Neural progenitor cell (in vitro differentiated cells): ENCODE measurements around the gene PRICKLE1. TPM values are rescaled to one million over a fixed set of nuclear protein-coding genes. Genes with fewer than 3 reads are reported as not detected.

Experiments used
- DNase-seq: peaks from one replicate; pipeline ENCODE4 v3.0.0-alpha.2; 2016; ENCODE audit warnings: low spot score
- H2AFZ ChIP-seq: fragments of 200-600 bp; sonication (generic); replicated peaks from 2 replicates; pipeline ENCODE4 v1.6.1; 2016; ENCODE audit warnings: antibody characterized with exemption
- H3F3A ChIP-seq: fragments of 200-600 bp; sonication (generic); 2 replicates; pipeline ENCODE4 v1.6.1; 2016; ENCODE audit warnings: antibody characterized with exemption, low read depth
- H3K27ac ChIP-seq: fragments of 200-600 bp; sonication (generic); 2 replicates; pipeline ENCODE4 v1.5.1; 2016; ENCODE audit warnings: mild to moderate bottlenecking
- H3K27me3 ChIP-seq: fragments of 200-600 bp; sonication (generic); 2 replicates; pipeline ENCODE4 v1.6.1; 2016; ENCODE audit warnings: mild to moderate bottlenecking, moderate library complexity
- H3K36me3 ChIP-seq: fragments of 200-600 bp; sonication (generic); 2 replicates; pipeline ENCODE4 v1.5.1; 2016
- H3K4me1 ChIP-seq: fragments of 200-600 bp; sonication (generic); 2 replicates; pipeline ENCODE4 v1.6.1; 2016; ENCODE audit warnings: mixed run types
- H3K4me2 ChIP-seq: fragments of 200-600 bp; sonication (generic); 2 replicates; pipeline ENCODE4 v1.6.1; 2016
- H3K4me3 ChIP-seq: fragments of 200-600 bp; sonication (generic); 2 replicates; pipeline ENCODE4 v1.5.1; 2016
- H3K79me2 ChIP-seq: fragments of 200-600 bp; sonication (generic); 2 replicates; pipeline ENCODE4 v1.6.1; 2016; ENCODE audit warnings: low read depth
- H3K9ac ChIP-seq: fragments of 200-600 bp; sonication (generic); 2 replicates; pipeline ENCODE4 v1.6.1; 2016
- H3K9me3 ChIP-seq: fragments of 200-600 bp; sonication (generic); 2 replicates; pipeline ENCODE4 v1.5.1; 2016; ENCODE audit warnings: low read depth
- H4K20me1 ChIP-seq: fragments of 200-600 bp; sonication (generic); 2 replicates; pipeline ENCODE4 v1.6.1; 2016; ENCODE audit warnings: low read depth
- H3K27ac Mint-ChIP-seq: 3 replicates; pipeline ENCODE4 v1.8.0; 2021; ENCODE audit warnings: mixed read lengths
- H3K27me3 Mint-ChIP-seq: 2 replicates; pipeline ENCODE4 v1.8.0; 2022; ENCODE audit warnings: low read depth, mild to moderate bottlenecking, inconsistent platforms, moderate library complexity, mixed read lengths; ENCODE audit not compliant: insufficient read depth
- H3K36me3 Mint-ChIP-seq: 3 replicates; pipeline ENCODE4 v1.8.0; 2021; ENCODE audit warnings: mixed read lengths
- H3K4me1 Mint-ChIP-seq: 3 replicates; pipeline ENCODE4 v1.8.0; 2021; ENCODE audit warnings: mixed read lengths
- H3K4me3 Mint-ChIP-seq: 3 replicates; pipeline ENCODE4 v1.8.0; 2021; ENCODE audit warnings: mild to moderate bottlenecking, moderate library complexity, mixed read lengths
- H3K9me3 Mint-ChIP-seq: 3 replicates; pipeline ENCODE4 v1.8.0; 2020; ENCODE audit warnings: mixed read lengths
- CTCF ChIP-seq: fragments of 200-600 bp; sonication (generic); IDR thresholded peaks from 2 replicates; pipeline ENCODE4 v1.5.1; 2017; ENCODE audit warnings: antibody characterized with exemption, mild to moderate bottlenecking
- EZH2 ChIP-seq: fragments of 200-600 bp; sonication (generic); IDR thresholded peaks from 2 replicates; pipeline ENCODE4 v1.6.1; 2017; ENCODE audit warnings: antibody characterized with exemption, mild to moderate bottlenecking, moderate library complexity
- EZH2phosphoT487 ChIP-seq: fragments of 200-600 bp; sonication (generic); IDR thresholded peaks from 2 replicates; pipeline ENCODE4 v1.6.1; 2017; ENCODE audit warnings: antibody characterized with exemption
- total RNA-seq: library from RNA; depleted of rRNA; stranded (reverse); fragments of >200 nt; gene quantifications from 2 replicates; pipeline ENCODE4 v1.2.3, GENCODE V29; 2015; ENCODE audit warnings: low replicate concordance

Gene PRICKLE1
- total RNA-seq, 1 donor from 2014 or later, result 4.0 TPM

DNA sequence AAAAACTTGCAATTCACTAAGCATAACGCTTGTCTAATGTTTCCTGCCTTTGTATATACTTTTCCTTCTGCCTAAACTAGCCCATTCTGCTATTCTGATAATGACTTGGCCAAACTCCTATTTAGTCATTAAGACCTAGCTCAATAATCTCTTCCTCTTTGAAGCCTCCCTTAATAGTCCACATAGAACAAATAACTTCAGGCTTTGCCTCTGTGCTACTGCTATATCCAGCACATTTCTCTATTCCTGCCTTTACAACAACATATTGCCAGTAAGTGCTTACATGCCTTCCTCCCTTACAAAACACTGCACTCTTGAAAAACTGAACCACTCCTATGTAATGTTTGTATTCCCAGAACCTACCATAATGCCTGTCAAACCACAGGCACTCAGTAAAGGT lies 13.8 kb downstream of the PRICKLE1 start:
- Mint-ChIP-seq H3K27ac (no peak overlapping the region), H3K27me3 (peaks cover 3% of the 10 kb centered on the region), H3K36me3 (no peaks in the 10 kb centered on the region), H3K9me3 (no peaks in the 10 kb centered on the region), H3K4me1 (no peaks in the 10 kb centered on the region), H3K4me3 (no peak overlapping the region)
- Histone ChIP-seq H3K27ac (no peak overlapping the region), H3K27me3 (no peaks in the 10 kb centered on the region), H3F3A (no peaks in the 10 kb centered on the region), H3K36me3 (no peaks in the 10 kb centered on the region), H3K9ac (no peak overlapping the region), H4K20me1 (no peaks in the 10 kb centered on the region), H3K79me2 (no peaks in the 10 kb centered on the region), H3K4me1 (no peaks in the 10 kb centered on the region), H2AFZ (no peak overlapping the region), H3K9me3 (no peaks in the 10 kb centered on the region), H3K4me3 (no peak overlapping the region), H3K4me2 (no peak overlapping the region)
- DNase-seq, result no peak
- no peak for TF ChIP-seq EZH2
- TF ChIP-seq EZH2phosphoT487, result no peak
- no peak for TF ChIP-seq CTCF

DNA sequence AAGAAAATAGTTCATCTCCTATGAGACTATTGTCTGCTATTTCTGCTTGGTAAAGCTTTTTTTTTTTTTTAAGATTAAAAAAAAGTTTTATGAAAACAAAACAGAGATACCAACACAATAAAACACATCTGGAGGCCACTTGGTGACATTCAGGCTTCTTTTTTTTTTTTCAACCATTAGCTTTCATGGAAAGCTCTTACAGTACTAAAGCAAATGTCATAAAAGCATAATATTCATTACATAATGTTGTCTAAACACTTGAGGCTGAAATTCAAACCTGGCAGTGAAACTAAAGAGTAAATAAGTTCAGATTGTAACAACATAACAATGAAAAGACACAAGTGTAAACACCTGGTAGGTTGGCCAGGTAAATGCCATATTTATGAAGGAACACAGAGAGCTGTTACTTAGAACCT lies 14.7 kb downstream of the PRICKLE1 start:
- Histone ChIP-seq H3K27ac (no peak overlapping the region), H3K4me3 (no peak overlapping the region), H3K9ac (no peak overlapping the region), H3K27me3 (no peaks in the 10 kb centered on the region), H3K4me2 (no peak overlapping the region), H3K4me1 (no peaks in the 10 kb centered on the region), H3K36me3 (no peaks in the 10 kb centered on the region), H2AFZ (no peak overlapping the region), H3K79me2 (no peaks in the 10 kb centered on the region), H3F3A (peaks cover under 1% of the 10 kb centered on the region), H4K20me1 (no peaks in the 10 kb centered on the region), H3K9me3 (no peaks in the 10 kb centered on the region)
- no peak for DNase-seq
- no peak overlapping the region for H3K27ac Mint-ChIP-seq
- H3K4me1 Mint-ChIP-seq, result no peaks in the 10 kb centered on the region
- TF ChIP-seq EZH2phosphoT487 (no peak), EZH2 (no peak), CTCF (no peak)
- H3K36me3 Mint-ChIP-seq, result no peaks in the 10 kb centered on the region
- H3K27me3 Mint-ChIP-seq, result peaks cover 2% of the 10 kb centered on the region
- H3K4me3 Mint-ChIP-seq, result no peak overlapping the region
- H3K9me3 Mint-ChIP-seq, result no peaks in the 10 kb centered on the region

DNA sequence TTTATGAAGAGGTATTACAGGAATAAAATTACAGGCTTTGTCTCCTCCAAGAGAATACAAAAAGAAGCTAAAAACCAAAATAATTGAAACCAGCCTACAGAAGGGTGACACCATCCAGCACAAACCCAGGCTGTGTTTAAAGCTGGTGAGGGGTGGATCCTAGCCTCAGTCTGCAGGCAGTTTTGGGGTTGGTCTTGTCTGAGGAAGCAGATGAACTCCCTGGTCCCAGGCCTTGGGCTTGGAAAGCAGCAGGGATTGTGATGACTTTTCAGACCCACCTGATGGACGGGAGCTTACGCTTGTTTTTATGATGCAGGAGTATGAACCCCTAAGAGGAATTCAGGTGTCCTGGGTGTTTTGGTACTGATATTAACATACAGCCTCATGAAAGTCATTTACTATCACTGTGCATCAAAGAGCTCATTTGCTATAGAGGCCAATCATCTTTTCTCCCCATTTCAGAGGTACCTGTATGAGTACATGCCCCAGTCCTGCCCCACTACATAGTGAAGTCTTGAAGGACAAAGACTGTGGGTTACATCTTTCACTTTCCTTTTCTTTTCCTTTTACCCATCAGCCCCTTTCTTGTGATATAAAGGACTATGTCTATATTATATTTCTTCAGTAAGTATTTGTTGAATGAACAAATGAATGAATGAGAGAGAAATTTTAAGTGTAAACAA lies 18.1 kb downstream of the PRICKLE1 start:
- DNase-seq, result no peak
- H3K4me1 ChIP-seq, result peaks cover 4% of the 10 kb centered on the region
- no peaks in the 10 kb centered on the region for H3K9me3 ChIP-seq
- H3K4me1 Mint-ChIP-seq, result no peaks in the 10 kb centered on the region
- H3K4me3 ChIP-seq, result no peak overlapping the region
- TF ChIP-seq CTCF (no peak), EZH2phosphoT487 (no peak), EZH2 (no peak)
- H3K4me2 ChIP-seq, result no peak overlapping the region
- H3K79me2 ChIP-seq, result no peaks in the 10 kb centered on the region
- peaks cover 6% of the 10 kb centered on the region for H3F3A ChIP-seq
- H3K27ac Mint-ChIP-seq, result no peak overlapping the region
- H3K27me3 ChIP-seq, result no peaks in the 10 kb centered on the region
- H3K9ac ChIP-seq, result no peak overlapping the region
- no peaks in the 10 kb centered on the region for H3K9me3 Mint-ChIP-seq
- no peak overlapping the region for H3K4me3 Mint-ChIP-seq
- no peak overlapping the region for H3K27ac ChIP-seq
- H3K36me3 ChIP-seq, result no peaks in the 10 kb centered on the region
- H4K20me1 ChIP-seq, result no peaks in the 10 kb centered on the region
- H3K36me3 Mint-ChIP-seq, result no peaks in the 10 kb centered on the region
- H2AFZ ChIP-seq, result no peak overlapping the region
- H3K27me3 Mint-ChIP-seq, result peaks cover 5% of the 10 kb centered on the region
